KMS-11 (cell line): ENCODE measurements around the gene DERL2.
A peak's percentile ranks its signal among the peaks of the same experiment; 100 is the strongest.

ENCODE experiments used
- H2AFZ ChIP-seq: fragments of 200-600 bp; sonication (generic); 2 replicates; pipeline ENCODE4 v1.6.1; 2016; ENCODE audit warnings: antibody characterized with exemption, mixed run types, low read depth
- H3K27ac ChIP-seq: fragments of 200-600 bp; sonication (generic); 2 replicates; pipeline ENCODE4 v1.6.1; 2016; ENCODE audit warnings: mild to moderate bottlenecking, mixed run types
- H3K27me3 ChIP-seq: fragments of 200-600 bp; sonication (generic); 2 replicates; pipeline ENCODE4 v1.6.1; 2017; ENCODE audit warnings: mild to moderate bottlenecking, low read depth, mixed run types, moderate library complexity; ENCODE audit not compliant: insufficient read depth
- H3K36me3 ChIP-seq: fragments of 200-600 bp; sonication (generic); 2 replicates; pipeline ENCODE4 v1.6.1; 2017; ENCODE audit warnings: mild to moderate bottlenecking, mixed run types; ENCODE audit not compliant: insufficient read depth
- H3K4me1 ChIP-seq: fragments of 200-600 bp; sonication (generic); 2 replicates; pipeline ENCODE4 v1.6.1; 2016; ENCODE audit warnings: mild to moderate bottlenecking, low read depth, mixed run types; ENCODE audit not compliant: poor library complexity, severe bottlenecking
- H3K4me2 ChIP-seq: fragments of 200-600 bp; sonication (generic); 2 replicates; pipeline ENCODE4 v1.7.0; 2016; ENCODE audit warnings: mild to moderate bottlenecking, mixed run types
- H3K4me3 ChIP-seq: fragments of 200-600 bp; sonication (generic); IDR thresholded peaks from 2 replicates; pipeline ENCODE4 v1.6.1; 2017; ENCODE audit warnings: low read depth, low read length, mixed read lengths; ENCODE audit not compliant: insufficient read depth
- H3K79me2 ChIP-seq: fragments of 200-600 bp; sonication (generic); 2 replicates; pipeline ENCODE4 v1.6.1; 2016; ENCODE audit warnings: low read depth, mixed run types; ENCODE audit not compliant: insufficient read depth
- H3K9ac ChIP-seq: fragments of 200-600 bp; sonication (generic); 2 replicates; pipeline ENCODE4 v1.6.1; 2016; ENCODE audit warnings: mild to moderate bottlenecking, mixed run types
- H4K20me1 ChIP-seq: fragments of 200-600 bp; sonication (generic); 2 replicates; pipeline ENCODE4 v1.6.1; 2016; ENCODE audit warnings: mild to moderate bottlenecking, mixed run types; ENCODE audit not compliant: insufficient read depth
- TF ChIP-seq, protein P1 (sequence below): fragments of 200-600 bp; sonication (generic); conservative IDR thresholded peaks from 2 replicates; pipeline ENCODE4 v1.6.1; 2017; ENCODE audit warnings: low read depth, mild to moderate bottlenecking, antibody characterized with exemption, low read length, moderate library complexity, mixed read lengths

The DERL2 gene

DNA sequence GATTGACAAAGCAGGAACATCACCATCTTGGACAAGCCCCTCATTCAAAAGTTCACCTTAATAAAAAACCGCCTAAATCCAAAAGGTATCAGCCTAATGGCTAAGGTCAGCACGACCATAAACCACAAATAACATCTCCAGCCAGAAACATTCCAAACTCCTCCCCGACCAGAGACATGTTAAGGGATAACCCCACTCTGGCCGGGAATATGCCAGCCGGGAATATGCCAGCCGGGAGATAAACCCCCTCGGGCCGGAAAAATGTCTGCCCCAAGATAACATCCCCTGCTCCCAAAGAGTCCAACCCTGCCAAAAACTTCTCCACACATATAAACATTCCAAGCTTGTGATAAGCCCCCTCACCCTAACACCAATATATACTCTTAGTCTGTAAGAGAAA lies 18.6 kb downstream of the DERL2 start:
- Histone ChIP-seq H2AFZ (no peak overlapping the region), H4K20me1 (no peaks in the 10 kb centered on the region), H3K36me3 (no peaks in the 10 kb centered on the region), H3K9ac (no peak overlapping the region), H3K27ac (no peak overlapping the region), H3K4me3 (no peak overlapping the region), H3K79me2 (peaks cover 17% of the 10 kb centered on the region; the same call in 1 of the 2 replicates), H3K27me3 (no peaks in the 10 kb centered on the region), H3K4me1 (no peaks in the 10 kb centered on the region), H3K4me2 (peak overlapping the region; percentile 33; the same call in 1 of the 2 replicates)
- TF ChIP-seq, protein P1, sequence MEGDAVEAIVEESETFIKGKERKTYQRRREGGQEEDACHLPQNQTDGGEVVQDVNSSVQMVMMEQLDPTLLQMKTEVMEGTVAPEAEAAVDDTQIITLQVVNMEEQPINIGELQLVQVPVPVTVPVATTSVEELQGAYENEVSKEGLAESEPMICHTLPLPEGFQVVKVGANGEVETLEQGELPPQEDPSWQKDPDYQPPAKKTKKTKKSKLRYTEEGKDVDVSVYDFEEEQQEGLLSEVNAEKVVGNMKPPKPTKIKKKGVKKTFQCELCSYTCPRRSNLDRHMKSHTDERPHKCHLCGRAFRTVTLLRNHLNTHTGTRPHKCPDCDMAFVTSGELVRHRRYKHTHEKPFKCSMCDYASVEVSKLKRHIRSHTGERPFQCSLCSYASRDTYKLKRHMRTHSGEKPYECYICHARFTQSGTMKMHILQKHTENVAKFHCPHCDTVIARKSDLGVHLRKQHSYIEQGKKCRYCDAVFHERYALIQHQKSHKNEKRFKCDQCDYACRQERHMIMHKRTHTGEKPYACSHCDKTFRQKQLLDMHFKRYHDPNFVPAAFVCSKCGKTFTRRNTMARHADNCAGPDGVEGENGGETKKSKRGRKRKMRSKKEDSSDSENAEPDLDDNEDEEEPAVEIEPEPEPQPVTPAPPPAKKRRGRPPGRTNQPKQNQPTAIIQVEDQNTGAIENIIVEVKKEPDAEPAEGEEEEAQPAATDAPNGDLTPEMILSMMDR, result no peak

DNA sequence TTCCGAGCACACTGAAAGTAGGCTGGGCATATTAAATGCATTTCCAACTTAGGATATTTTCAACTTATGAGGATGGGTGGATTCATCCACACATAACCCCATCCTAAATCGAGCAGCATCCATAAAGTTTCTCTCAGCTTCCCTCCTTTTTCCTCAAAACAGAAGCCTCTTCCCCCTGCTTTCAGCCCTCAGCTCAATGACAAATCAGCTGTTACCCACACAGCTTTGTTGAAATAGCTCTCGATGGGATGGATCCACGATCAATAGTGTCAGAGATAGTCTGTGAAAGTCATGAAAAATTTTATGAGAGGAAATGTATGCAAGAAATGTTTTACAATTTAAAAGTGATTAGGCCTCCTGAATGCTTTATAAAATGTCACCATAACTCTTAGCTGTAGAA lies 19.7 kb downstream of the DERL2 start:
- H2AFZ ChIP-seq, result no peak overlapping the region
- TF ChIP-seq, protein P1, result no peak
- no peak overlapping the region for H3K27ac ChIP-seq
- no peak overlapping the region for H3K4me2 ChIP-seq
- H3K4me1 ChIP-seq, result no peaks in the 10 kb centered on the region
- peaks cover 17% of the 10 kb centered on the region; the same call in 1 of the 2 replicates for H3K79me2 ChIP-seq
- no peak overlapping the region for H3K9ac ChIP-seq
- no peaks in the 10 kb centered on the region for H3K36me3 ChIP-seq
- no peaks in the 10 kb centered on the region for H3K27me3 ChIP-seq
- no peak overlapping the region for H3K4me3 ChIP-seq
- no peaks in the 10 kb centered on the region for H4K20me1 ChIP-seq

DNA sequence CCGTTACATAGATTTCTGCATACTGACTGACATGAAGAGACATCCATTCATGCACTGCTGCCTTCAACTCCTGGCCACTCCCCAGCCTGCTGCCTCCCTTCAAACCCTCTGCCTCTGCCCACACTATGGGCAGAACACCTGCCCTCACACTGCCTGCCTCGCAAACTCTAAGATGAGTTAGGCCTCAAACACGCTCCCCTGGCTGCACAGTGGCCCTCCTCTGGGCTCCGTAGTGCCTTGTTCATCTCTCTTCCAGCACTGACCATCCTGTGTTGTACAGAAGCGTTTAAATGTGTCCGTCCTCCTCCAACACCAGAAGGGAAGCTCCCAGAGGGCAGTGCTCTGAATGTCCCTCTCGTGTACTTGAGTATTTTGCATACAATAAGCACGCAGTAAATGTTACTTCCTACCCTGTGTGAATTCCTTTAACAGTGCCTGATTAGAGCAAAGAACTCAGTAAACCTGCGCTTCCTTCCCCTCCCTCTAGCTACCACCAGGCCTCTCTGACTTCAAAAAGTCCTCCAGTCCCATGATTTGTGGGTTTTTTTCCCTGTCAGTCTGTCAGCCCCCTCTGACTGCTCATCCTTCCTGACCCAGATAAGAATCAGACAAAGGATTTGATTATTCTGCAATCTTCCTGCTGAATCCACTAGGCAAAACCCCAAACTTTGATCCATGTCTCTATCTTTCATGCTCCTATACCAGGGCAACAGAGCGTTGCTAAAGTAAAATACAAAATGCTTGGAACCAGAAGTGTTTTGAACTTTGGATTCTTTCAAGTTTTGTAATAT lies 21.1 kb downstream of the DERL2 start:
- Histone ChIP-seq H2AFZ (no peak overlapping the region), H3K4me3 (no peak overlapping the region), H3K4me2 (no peak overlapping the region), H3K27me3 (no peaks in the 10 kb centered on the region), H3K9ac (no peak overlapping the region), H3K79me2 (peaks cover 17% of the 10 kb centered on the region; the same call in 1 of the 2 replicates), H3K27ac (no peak overlapping the region), H3K36me3 (no peaks in the 10 kb centered on the region), H3K4me1 (no peaks in the 10 kb centered on the region), H4K20me1 (no peaks in the 10 kb centered on the region)
- TF ChIP-seq, protein P1, result no peak

DNA sequence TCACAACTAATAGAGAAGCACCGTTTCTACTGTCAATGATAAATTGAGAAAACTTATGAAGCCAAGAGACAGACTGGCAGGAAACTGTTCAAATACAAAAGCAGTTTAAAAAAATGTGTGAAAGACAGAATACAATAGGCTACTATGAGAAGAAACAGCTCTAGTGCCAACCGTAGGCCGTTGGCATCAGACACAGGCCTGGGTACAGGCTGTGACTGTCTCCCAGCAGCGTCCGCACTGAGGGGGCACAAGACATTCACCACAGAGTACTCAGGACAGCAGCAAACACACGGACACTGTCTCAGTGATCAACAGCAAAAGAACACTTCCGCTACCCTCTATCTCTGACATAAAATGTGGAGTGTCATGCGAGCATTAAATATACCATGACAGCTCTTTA lies 39.2 kb downstream of the DERL2 start:
- Histone ChIP-seq H3K27ac (no peak overlapping the region), H2AFZ (no peak overlapping the region), H3K27me3 (no peaks in the 10 kb centered on the region), H3K79me2 (no peaks in the 10 kb centered on the region), H3K4me2 (no peak overlapping the region), H3K4me1 (no peaks in the 10 kb centered on the region), H3K9ac (no peak overlapping the region), H4K20me1 (no peaks in the 10 kb centered on the region), H3K4me3 (no peak overlapping the region), H3K36me3 (no peaks in the 10 kb centered on the region)
- TF ChIP-seq, protein P1, result no peak
